K562 (cell line): Measurements from ENCODE around the gene TSGA10IP. TPM values are rescaled to one million over a fixed set of nuclear protein-coding genes. Genes with fewer than 3 reads are reported as not detected.

Experiments
- CBX1 ChIP-seq: sonication (generic); IDR thresholded peaks from 2 replicates; pipeline ENCODE4 v1.6.1; 2016; ENCODE audit warnings: antibody characterized with exemption, low read depth, mild to moderate bottlenecking
- polyA plus RNA-seq, 8 experiments: library from polyadenylated mRNA; depleted of rRNA in 4 of 8; stranded (reverse) in 5 of 8; unstranded in 3 of 8; fragments of >200 nt; fragmentation: Nextera tagmentation in 2 of 8; fragmentation: Illumina TruSeq in 1 of 8; extraction: Ambion mirVana in 2 of 8; extraction: Trizol in 1 of 8; gene quantifications; 2 replicates each; pipeline versions ENCODE4 v1.2.1 to v1.2.3, GENCODE V29; 2011 to 2014; ENCODE audit warnings: inconsistent platforms in 1 of 8, missing spikeins in 1 of 8
- total RNA-seq, 7 experiments: library from RNA; depleted of rRNA in 6 of 7; stranded (reverse); fragments of >200 nt in 6 of 7; fragmentation: Illumina TruSeq in 2 of 7; extraction: Trizol in 2 of 7; gene quantifications; 2 replicates each; pipeline versions ENCODE4 v1.2.1 to v1.2.3, GENCODE V29; 2011 to 2021; ENCODE audit warnings: low replicate concordance in 1 of 7
- TF ChIP-seq, protein P1 (sequence below): fragments of 450-650 bp; IDR thresholded peaks from 2 replicates; pipeline ENCODE4 v1.6.1; 2016; ENCODE audit warnings: mild to moderate bottlenecking, moderate library complexity
- TF ChIP-seq, protein P2 (sequence below): fragments of 250-450 bp; sonication (Bioruptor Pico); IDR thresholded peaks from 2 replicates; pipeline ENCODE4 v1.4.0; 2020; ENCODE audit warnings: mild to moderate bottlenecking, moderate library complexity, borderline replicate concordance
- TF ChIP-seq, protein P3 (sequence below): fragments of 250-450 bp; sonication (Bioruptor Pico); IDR thresholded peaks from 2 replicates; pipeline ENCODE4 v1.4.0; 2020; ENCODE audit warnings: borderline replicate concordance
- TF ChIP-seq, protein P4 (sequence below): sonication (generic); formaldehyde crosslinking; IDR thresholded peaks from 2 replicates; pipeline ENCODE4 v1.8.1; 2023; ENCODE audit warnings: mild to moderate bottlenecking, missing genetic modification reagents
- TF ChIP-seq, protein P5 (sequence below): fragments of 450-650 bp; formaldehyde crosslinking; IDR thresholded peaks from 2 replicates; pipeline ENCODE4 v1.4.0; 2022; ENCODE audit warnings: missing genetic modification characterization

The TSGA10IP gene
- total and polyA plus RNA-seq, 9 of the 15 experiments (the other 6 are each of a cell fraction or from before 2014, with no cell fraction given), result not detected

DNA sequence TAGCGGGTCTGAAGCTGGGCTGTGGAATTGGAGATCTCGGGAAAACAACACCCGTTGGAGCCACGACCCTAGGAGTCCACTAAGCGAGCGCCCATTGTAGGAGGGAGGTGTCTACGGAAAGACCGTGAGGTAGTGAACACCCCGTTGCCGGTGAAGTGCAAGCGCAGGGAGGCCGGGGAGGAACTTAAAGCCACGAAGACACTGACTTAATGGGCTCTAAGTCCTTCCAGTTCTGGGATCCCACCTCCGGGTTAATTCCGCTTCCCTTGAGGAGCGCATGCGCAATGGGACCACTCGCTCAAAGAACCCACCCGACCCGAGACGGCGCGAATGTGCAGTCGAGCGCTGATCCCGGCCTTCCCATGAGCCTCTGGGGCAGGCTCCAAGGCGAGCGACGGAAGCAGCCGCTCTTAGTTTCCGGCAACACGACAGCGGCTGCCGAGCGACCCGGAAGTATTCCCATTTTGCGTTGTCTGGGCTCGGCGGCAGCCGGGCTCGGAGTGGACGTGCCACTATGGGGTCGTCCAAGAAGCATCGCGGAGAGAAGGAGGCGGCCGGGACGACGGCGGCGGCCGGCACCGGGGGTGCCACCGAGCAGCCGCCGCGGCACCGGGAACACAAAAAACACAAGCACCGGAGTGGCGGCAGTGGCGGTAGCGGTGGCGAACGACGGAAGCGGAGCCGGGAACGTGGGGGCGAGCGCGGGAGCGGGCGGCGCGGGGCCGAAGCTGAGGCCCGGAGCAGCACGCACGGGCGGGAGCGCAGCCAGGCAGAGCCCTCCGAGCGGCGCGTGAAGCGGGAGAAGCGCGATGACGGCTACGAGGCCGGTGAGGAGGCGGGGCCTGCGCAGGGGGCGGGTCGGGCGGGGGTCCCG lies 16.2 kb downstream of the TSGA10IP start, which contains the start of gene SART1 (continued):
- TF ChIP-seq, protein P1, sequence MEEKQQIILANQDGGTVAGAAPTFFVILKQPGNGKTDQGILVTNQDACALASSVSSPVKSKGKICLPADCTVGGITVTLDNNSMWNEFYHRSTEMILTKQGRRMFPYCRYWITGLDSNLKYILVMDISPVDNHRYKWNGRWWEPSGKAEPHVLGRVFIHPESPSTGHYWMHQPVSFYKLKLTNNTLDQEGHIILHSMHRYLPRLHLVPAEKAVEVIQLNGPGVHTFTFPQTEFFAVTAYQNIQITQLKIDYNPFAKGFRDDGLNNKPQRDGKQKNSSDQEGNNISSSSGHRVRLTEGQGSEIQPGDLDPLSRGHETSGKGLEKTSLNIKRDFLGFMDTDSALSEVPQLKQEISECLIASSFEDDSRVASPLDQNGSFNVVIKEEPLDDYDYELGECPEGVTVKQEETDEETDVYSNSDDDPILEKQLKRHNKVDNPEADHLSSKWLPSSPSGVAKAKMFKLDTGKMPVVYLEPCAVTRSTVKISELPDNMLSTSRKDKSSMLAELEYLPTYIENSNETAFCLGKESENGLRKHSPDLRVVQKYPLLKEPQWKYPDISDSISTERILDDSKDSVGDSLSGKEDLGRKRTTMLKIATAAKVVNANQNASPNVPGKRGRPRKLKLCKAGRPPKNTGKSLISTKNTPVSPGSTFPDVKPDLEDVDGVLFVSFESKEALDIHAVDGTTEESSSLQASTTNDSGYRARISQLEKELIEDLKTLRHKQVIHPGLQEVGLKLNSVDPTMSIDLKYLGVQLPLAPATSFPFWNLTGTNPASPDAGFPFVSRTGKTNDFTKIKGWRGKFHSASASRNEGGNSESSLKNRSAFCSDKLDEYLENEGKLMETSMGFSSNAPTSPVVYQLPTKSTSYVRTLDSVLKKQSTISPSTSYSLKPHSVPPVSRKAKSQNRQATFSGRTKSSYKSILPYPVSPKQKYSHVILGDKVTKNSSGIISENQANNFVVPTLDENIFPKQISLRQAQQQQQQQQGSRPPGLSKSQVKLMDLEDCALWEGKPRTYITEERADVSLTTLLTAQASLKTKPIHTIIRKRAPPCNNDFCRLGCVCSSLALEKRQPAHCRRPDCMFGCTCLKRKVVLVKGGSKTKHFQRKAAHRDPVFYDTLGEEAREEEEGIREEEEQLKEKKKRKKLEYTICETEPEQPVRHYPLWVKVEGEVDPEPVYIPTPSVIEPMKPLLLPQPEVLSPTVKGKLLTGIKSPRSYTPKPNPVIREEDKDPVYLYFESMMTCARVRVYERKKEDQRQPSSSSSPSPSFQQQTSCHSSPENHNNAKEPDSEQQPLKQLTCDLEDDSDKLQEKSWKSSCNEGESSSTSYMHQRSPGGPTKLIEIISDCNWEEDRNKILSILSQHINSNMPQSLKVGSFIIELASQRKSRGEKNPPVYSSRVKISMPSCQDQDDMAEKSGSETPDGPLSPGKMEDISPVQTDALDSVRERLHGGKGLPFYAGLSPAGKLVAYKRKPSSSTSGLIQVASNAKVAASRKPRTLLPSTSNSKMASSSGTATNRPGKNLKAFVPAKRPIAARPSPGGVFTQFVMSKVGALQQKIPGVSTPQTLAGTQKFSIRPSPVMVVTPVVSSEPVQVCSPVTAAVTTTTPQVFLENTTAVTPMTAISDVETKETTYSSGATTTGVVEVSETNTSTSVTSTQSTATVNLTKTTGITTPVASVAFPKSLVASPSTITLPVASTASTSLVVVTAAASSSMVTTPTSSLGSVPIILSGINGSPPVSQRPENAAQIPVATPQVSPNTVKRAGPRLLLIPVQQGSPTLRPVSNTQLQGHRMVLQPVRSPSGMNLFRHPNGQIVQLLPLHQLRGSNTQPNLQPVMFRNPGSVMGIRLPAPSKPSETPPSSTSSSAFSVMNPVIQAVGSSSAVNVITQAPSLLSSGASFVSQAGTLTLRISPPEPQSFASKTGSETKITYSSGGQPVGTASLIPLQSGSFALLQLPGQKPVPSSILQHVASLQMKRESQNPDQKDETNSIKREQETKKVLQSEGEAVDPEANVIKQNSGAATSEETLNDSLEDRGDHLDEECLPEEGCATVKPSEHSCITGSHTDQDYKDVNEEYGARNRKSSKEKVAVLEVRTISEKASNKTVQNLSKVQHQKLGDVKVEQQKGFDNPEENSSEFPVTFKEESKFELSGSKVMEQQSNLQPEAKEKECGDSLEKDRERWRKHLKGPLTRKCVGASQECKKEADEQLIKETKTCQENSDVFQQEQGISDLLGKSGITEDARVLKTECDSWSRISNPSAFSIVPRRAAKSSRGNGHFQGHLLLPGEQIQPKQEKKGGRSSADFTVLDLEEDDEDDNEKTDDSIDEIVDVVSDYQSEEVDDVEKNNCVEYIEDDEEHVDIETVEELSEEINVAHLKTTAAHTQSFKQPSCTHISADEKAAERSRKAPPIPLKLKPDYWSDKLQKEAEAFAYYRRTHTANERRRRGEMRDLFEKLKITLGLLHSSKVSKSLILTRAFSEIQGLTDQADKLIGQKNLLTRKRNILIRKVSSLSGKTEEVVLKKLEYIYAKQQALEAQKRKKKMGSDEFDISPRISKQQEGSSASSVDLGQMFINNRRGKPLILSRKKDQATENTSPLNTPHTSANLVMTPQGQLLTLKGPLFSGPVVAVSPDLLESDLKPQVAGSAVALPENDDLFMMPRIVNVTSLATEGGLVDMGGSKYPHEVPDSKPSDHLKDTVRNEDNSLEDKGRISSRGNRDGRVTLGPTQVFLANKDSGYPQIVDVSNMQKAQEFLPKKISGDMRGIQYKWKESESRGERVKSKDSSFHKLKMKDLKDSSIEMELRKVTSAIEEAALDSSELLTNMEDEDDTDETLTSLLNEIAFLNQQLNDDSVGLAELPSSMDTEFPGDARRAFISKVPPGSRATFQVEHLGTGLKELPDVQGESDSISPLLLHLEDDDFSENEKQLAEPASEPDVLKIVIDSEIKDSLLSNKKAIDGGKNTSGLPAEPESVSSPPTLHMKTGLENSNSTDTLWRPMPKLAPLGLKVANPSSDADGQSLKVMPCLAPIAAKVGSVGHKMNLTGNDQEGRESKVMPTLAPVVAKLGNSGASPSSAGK, result peak; percentile 16; the same call in 1 of the 2 replicates
- TF ChIP-seq, protein P2, sequence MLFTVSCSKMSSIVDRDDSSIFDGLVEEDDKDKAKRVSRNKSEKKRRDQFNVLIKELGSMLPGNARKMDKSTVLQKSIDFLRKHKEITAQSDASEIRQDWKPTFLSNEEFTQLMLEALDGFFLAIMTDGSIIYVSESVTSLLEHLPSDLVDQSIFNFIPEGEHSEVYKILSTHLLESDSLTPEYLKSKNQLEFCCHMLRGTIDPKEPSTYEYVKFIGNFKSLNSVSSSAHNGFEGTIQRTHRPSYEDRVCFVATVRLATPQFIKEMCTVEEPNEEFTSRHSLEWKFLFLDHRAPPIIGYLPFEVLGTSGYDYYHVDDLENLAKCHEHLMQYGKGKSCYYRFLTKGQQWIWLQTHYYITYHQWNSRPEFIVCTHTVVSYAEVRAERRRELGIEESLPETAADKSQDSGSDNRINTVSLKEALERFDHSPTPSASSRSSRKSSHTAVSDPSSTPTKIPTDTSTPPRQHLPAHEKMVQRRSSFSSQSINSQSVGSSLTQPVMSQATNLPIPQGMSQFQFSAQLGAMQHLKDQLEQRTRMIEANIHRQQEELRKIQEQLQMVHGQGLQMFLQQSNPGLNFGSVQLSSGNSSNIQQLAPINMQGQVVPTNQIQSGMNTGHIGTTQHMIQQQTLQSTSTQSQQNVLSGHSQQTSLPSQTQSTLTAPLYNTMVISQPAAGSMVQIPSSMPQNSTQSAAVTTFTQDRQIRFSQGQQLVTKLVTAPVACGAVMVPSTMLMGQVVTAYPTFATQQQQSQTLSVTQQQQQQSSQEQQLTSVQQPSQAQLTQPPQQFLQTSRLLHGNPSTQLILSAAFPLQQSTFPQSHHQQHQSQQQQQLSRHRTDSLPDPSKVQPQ (CRISPR knock-in tag), result no peak
- TF ChIP-seq, protein P3, sequence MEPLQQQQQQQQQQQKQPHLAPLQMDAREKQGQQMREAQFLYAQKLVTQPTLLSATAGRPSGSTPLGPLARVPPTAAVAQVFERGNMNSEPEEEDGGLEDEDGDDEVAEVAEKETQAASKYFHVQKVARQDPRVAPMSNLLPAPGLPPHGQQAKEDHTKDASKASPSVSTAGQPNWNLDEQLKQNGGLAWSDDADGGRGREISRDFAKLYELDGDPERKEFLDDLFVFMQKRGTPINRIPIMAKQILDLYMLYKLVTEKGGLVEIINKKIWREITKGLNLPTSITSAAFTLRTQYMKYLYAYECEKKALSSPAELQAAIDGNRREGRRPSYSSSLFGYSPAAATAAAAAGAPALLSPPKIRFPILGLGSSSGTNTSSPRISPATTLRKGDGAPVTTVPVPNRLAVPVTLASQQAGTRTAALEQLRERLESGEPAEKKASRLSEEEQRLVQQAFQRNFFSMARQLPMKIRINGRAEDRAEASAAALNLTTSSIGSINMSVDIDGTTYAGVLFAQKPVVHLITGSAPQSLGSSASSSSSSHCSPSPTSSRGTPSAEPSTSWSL (CRISPR knock-in tag), result no peak
- TF ChIP-seq, protein P4, sequence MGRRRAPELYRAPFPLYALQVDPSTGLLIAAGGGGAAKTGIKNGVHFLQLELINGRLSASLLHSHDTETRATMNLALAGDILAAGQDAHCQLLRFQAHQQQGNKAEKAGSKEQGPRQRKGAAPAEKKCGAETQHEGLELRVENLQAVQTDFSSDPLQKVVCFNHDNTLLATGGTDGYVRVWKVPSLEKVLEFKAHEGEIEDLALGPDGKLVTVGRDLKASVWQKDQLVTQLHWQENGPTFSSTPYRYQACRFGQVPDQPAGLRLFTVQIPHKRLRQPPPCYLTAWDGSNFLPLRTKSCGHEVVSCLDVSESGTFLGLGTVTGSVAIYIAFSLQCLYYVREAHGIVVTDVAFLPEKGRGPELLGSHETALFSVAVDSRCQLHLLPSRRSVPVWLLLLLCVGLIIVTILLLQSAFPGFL, result no peak
- TF ChIP-seq, protein P5, sequence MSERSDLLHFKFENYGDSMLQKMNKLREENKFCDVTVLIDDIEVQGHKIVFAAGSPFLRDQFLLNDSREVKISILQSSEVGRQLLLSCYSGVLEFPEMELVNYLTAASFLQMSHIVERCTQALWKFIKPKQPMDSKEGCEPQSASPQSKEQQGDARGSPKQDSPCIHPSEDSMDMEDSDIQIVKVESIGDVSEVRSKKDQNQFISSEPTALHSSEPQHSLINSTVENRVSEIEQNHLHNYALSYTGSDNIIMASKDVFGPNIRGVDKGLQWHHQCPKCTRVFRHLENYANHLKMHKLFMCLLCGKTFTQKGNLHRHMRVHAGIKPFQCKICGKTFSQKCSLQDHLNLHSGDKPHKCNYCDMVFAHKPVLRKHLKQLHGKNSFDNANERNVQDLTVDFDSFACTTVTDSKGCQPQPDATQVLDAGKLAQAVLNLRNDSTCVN (CRISPR knock-in tag), result peak; percentile 66; the same call in 1 of the 2 replicates
- TF ChIP-seq CBX1, result no peak
